Activated naive CD4-positive, alpha-beta T cell treated with anti-CD3 and anti-CD28 coated beads, Interleukin-2, amount 50 U/mL, for 16 hours (primary cell): Measurements from ENCODE around the gene NAGLU.
"Not testable (repeated sequence)": the region's sequence is repeated elsewhere in the genome, so short reads cannot be mapped to it uniquely, and the experiment has no call there.

Source experiments
- DNase-seq: peaks from one replicate; pipeline ENCODE4 v3.0.0-alpha.2; 2020

The NAGLU gene

DNA sequence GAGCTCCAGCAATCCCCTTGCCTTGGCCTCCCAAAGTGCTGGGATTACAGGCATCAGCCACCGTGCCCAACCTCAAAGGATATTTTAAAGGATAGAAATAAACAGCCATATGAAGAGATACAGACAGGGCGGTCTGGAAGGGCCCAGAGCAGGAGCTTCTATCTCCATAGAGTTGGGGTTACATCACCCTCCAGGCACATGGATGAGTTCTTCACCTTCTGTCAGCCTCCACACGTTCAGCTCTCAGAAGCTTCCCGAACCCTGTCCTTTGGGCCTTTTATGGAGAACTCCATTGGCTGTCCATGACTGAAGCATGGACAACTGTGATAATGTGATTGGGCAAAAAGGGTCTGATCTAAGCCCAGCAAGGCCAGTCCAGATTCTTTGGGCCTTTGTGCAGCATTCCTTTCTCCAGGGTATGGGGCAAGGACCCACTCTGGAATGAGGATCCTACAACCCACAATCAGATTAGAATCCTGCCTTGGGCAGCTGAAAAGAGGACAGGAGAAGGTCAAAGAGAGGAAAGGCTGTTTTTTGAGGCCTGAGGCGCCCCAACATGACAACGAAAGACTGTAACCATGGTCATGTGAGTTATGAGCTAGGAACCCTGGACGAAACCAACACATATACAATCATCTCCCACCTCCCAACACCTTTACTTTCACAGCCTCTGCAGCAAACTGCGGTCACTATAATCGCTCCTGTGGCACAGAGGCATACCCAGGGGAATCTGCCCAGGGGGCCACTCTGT lies 9.9 kb downstream of the NAGLU start:
- not testable (repeated sequence) for DNase-seq

DNA sequence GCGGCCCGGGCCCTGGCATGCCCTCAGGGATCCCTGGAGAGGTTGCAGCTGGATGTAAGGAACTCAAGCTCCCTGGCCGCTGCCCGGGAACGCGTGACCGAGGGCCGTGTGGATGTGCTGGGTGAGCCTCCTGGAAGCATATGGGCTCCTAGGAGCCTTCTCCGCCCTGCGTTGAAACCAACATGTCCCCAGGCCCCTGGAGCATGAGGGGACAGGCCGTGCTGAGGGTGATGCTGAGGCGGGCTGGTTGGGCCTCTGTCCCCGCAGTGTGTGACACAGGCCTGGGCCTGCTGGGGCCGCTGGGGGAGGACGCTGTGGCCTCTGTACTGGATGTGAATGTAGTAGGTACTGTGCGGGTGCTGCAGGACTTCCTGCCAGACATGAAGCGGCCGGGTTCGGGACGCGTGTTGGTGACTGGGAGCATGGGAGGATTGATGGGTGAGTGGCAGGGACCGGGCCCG lies 11.0 kb downstream of the NAGLU start:
- no peak for DNase-seq

- DNase-seq = no peak
Observed at GRCh38 chr17:42547698-42548069, 11.6 kb downstream of the NAGLU start.

GRCh38 chr17:42548070-42548837 lies 12.2 kb downstream of the NAGLU start:
- DNase-seq = peak; percentile 85

DNA sequence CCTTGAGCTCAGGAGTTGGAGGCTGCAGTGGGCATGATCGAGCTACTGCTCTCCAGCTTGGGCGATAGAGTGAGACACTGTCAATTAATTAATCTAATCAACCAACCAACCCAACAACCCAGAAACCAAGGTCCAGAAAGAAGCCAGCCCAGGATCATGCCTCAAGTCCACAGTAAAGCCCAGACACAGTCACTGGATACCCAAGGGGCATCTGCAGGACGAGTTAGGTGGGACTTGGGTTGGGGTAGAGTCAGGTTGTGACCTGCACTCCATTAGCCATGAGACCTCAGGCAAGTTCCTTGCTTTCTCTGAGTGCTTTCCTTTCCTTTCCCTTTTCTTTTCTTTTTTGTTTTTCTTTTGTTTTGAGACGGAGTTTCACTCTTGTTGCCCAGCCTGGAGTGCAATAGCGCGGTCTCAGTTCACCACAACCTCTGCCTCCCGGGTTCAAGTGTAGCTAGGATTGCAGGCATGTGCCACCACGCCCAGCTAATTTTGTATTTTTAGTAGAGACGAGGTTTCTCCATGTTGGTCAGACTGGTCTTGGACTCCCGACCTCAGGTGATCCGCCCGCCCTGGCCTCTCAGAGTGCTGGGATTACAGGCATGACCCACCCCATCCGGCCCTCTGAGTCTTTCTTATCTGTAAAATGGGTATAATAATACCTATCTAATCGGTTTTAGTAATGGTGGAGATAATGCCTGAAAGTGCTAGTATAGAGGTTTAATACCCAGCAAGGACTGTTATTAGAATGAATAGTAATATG lies 13.1 kb downstream of the NAGLU start:
- DNase-seq = no peak

DNA sequence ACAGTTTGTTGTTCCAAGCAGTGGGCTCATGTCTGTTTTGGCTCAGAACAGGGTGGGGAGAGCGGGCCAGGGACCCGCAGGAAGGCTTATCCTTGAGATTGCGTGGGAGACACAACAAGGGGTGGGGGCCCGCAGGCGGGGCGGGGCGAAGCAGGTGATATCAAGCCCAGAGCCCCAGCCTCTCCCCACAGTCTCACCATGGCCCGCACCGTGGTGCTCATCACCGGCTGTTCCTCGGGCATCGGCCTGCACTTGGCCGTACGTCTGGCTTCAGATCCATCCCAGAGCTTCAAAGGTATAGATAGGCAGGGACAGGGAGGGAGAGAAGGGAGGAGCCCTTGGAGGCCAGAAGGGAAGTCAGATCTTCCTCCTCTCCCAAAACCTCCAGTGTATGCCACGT lies 16.7 kb downstream of the NAGLU start, which contains the start of gene HSD17B1:
TSS of gene HSD17B1 (plus strand) at position 188 of the 400 bp plus-strand sequence. CDS start at position 199, 11 bp downstream.
- not testable (repeated sequence) for DNase-seq

DNA sequence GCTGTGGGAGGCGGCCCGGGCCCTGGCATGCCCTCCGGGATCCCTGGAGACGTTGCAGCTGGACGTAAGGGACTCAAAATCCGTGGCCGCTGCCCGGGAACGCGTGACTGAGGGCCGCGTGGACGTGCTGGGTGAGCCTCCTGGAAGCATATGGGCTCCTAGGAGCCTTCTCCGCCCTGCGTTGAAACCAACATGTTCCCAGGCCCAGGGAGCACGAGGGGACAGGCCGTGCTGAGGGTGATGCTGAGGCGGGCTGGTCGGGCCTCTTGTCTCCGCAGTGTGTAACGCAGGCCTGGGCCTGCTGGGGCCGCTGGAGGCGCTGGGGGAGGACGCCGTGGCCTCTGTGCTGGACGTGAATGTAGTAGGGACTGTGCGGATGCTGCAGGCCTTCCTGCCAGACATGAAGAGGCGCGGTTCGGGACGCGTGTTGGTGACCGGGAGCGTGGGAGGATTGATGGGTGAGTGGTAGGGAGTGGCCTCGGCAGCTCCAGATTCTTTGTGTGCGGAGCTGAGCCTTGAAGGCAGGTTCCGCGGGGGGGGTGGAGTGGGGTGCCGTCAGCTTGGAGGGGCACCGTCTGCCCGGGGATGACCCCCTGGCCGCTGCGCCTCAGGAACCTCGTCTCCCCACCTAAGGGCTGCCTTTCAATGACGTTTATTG lies 17.2 kb downstream of the NAGLU start:
- no peak for DNase-seq

- no peak for DNase-seq
Observed at GRCh38 chr17:42553866-42554249, 17.8 kb downstream of the NAGLU start.

DNA sequence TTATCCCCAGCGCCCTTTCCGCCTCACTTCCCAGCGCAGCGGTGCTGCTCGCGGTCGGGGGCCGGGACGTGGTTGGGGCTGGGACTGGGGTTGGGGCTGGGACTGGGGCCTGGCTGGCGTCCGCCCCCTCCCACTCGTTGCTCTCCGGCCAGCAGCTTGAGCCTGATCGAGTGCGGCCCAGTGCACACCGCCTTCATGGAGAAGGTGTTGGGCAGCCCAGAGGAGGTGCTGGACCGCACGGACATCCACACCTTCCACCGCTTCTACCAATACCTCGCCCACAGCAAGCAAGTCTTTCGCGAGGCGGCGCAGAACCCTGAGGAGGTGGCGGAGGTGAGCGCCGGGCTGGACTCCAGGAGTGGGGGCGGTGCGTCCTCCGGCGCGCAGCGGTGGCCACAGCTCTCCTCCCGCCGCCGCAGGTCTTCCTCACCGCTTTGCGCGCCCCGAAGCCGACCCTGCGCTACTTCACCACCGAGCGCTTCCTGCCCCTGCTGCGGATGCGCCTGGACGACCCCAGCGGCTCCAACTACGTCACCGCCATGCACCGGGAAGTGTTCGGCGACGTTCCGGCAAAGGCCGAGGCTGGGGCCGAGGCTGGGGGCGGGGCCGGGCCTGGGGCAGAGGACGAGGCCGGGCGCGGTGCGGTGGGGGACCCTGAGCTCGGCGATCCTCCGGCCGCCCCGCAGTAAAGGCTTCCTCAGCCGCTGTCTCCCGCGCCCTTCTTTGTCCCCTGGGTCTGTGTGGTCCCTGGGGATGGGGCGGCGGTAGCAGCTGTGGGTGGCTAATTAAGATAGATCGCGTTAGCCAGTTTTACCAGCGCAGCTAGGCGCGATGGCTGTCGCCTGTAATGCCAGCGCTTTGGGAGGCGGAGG lies 18.4 kb downstream of the NAGLU start:
- DNase-seq = peak; percentile 70

DNA sequence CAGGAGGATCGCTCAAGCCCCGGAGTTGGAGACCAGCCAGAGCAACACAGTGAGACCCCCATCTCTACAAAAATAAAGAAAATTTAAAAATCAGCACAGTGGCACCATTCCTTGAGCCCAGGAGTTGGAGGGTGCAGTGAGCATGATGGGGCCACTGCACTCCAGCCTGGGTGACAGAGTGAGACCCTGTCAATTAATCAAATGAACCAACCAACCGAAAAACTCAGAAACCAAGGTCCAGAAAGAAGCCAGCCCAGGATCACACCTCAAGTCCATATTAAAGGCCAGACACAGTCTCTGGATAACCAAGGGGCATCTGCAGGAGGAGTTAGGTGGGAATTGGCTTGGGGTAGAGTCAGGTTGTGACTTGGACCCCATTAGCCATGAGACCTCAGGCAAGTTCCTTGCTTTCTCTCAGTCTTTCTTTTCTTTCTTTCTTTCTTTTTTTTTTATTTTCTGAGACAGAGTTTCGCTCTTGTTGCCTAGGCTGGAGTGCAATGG lies 19.1 kb downstream of the NAGLU start:
- DNase-seq = no peak

DNA sequence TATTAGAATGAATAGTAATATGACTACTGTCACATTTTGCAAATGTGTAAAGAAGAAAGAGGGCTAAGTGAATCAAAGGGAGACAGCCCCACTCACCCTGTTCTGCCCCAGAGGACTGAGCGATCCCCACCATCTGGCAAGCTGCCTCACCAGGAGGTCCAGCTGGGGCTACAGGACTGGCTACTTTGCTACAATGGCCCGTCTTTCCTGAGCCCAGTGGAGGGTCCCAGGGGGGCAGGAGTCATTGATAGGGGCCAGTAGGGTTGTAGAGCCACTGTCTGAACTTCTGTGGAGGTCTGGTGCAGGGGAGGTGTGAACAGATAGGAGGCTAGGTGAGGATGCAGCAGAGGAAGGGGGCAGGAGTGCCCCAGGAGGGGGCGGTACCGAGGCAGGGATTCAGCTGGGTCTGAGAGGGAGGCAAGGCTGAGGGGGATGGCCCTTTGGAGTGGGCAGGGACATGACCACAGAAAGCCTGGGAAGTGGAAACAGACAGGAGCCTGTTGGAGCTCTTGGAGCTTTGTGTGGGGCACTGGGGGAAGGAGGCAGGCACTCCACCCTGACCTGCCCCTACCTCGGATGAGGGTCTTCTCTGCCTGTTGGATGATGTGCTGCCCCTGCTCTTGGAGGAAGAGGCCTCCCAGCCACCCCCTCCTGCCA lies 20.0 kb downstream of the NAGLU start:
- DNase-seq = not testable (repeated sequence)

GRCh38 chr17:42559075-42559474 lies 23.0 kb downstream of the NAGLU start:
- DNase-seq = no peak

GRCh38 chr17:42560246-42560645 lies 24.2 kb downstream of the NAGLU start:
- DNase-seq = no peak

DNA sequence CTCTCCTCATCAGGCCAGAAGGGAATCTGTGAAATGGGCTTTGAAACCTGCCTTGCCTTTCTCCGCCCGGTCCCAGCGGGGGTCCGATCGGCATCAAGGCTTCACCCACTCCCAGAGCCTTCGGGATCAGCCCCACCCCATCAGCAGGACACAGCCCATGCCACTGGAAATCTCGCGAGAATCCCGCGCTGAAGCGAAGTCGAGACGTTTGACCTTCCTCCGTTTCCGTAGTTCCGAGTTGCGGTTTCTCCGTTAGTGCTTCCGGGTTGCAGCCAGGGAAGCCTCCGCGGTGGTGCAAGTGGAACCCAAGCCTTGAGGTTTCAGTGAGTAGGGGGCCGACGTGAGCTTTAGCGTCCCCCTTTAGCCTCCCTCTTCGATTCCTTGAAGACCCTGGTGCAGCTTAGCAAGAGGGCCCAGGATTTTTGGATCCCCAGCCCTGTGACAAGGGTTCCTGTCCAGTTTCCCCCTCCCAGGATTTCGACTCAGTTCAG lies 25.9 kb downstream of the NAGLU start, which contains the start of gene COASY:
TSS of gene COASY (plus strand) at position 252 of the 491 bp plus-strand sequence. CDS start 475 bp downstream, outside the sequence.
- peak; percentile 89 for DNase-seq

DNA sequence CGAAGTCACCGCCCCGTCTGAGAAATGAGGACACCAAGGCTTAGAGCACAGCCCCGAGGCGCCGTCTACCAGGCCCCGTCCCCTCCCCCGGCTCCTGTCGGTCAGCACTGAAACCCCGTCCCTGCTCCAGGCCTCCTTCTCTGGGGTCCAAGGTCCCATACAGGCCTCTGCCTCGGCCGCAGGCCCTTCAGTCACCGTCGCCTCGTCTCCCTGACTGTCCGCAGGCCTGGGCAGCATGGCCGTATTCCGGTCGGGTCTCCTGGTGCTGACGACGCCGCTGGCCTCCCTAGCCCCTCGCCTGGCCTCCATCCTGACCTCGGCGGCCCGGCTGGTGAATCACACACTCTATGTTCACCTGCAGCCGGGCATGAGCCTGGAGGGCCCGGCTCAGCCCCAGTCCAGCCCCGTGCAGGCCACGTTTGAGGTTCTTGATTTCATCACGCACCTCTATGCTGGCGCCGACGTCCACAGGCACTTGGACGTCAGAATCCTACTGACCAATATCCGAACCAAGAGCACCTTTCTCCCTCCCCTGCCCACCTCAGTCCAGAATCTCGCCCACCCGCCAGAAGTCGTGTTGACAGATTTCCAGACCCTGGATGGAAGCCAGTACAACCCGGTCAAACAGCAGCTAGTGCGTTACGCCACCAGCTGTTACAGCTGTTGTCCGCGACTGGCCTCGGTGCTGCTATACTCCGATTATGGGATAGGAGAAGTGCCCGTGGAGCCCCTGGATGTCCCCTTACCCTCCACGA lies 26.5 kb downstream of the NAGLU start:
- no peak for DNase-seq

GRCh38 chr17:42563143-42563509 lies 27.1 kb downstream of the NAGLU start:
- no peak for DNase-seq

DNA sequence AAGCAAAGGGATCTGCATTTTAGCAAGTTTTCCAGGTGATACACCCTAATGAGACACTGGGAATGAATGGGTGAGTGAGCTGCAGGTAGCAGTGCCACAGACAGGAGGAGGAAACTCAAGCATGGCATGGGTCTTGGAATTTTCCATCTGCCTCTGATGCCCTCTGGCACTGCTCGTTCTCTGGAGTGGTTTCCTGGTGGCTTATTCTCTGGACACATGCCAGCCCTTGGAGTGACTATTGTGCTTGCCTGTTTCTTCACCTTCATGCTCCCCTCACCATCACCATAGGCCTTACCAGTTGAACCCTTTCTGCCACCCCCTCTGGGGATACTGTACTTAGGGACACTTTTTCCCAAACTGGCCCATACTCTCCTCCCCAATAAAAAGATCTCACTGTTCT lies 27.5 kb downstream of the NAGLU start:
- no peak for DNase-seq

DNA sequence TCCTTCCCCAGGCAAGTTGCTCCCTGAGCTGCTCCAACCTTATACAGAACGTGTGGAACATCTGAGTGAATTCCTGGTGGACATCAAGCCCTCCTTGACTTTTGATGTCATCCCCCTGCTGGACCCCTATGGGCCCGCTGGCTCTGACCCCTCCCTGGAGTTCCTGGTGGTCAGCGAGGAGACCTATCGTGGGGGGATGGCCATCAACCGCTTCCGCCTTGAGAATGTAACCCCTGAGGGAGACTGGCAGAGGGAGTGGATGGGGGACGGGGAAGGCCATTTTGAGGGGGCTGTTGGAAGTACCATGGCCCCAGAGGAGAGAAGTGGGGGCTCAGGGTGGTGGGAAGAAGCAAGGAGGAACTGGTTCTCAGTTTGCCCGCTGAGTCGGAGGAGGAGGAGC lies 27.9 kb downstream of the NAGLU start:
- no peak for DNase-seq

- DNase-seq = no peak
Observed at GRCh38 chr17:42564815-42565522, 28.9 kb downstream of the NAGLU start.
